SHP77 treated with DMSO at 0.1 percent for 48 hours (cell line): ENCODE measurements around the gene ASB4.
"Not testable (repeated sequence)": the region's sequence is repeated elsewhere in the genome, so short reads cannot be mapped to it uniquely, and the experiment has no call there.

ENCODE experiments used
- DNase-seq: peaks from one replicate; lab custom pipeline; 2025; lab: John Stamatoyannopoulos, UW

The ASB4 gene

DNA sequence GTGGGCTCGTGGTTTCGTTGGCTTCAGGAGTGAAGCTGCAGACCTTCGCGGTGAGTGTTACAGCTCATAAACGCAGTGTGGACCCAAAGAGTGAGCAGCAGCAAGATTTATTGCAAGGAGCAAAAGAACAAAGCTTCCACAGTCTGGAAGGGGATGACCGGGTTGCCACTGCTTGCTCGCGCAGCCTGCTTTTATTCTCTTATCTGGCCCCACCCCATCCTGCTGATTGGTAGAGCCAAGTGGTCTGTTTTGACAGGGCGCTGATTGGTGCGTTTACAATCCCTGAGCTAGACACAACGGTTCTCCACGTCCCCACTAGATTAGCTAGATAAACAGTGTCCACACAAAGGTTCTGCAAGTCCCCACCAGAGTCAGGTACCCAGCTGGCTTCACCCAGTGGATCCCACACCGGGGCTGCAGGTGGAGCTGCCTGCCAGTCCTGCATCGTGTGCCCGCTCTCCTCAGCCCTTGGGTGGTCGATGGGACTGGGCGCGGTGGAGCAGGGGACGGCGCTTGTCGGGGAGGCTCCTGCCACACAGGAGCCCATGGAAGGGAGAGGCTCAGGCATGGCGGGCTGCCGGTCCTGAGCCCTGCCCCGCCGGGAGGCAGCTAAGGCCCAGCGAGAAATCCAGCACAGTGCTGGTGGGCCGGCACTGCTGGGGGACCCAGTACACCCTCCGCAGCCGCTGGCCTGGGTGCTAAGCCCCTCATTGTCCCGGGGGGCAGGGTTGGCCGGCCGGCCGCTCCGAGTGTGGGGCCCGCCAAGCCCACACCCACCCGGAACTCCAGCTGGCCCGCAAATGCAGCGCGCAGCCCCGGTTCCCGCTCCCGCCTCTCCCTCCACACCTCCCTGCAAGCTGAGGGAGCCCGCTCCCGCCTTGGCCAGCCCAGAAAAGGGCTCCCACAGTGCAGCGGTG is 66.5 kb downstream of the ASB4 start:
- DNase-seq: not testable (repeated sequence)

GRCh38 chr7:95553939-95554338 is 68.2 kb downstream of the ASB4 start:
- no peak for DNase-seq

DNA sequence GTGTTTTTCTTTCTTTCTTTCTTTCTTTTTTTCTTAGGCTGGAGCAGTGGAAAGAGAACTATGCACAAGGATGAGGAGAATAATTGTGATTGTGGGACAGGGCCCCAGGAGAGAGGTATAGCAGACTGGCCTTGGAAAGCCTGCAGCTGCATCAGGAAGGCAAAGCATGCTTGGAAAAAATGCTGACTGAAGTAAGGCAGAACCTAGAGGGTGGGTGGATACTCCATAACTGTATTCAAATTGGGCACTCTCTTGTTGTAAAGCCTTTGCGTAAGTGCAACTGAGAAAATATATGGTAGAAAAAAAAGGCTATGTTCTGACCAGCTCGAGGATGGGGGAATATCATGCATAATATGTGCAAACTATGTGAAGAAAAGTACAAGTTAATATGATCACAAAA is 71.0 kb downstream of the ASB4 start:
- no peak for DNase-seq

DNA sequence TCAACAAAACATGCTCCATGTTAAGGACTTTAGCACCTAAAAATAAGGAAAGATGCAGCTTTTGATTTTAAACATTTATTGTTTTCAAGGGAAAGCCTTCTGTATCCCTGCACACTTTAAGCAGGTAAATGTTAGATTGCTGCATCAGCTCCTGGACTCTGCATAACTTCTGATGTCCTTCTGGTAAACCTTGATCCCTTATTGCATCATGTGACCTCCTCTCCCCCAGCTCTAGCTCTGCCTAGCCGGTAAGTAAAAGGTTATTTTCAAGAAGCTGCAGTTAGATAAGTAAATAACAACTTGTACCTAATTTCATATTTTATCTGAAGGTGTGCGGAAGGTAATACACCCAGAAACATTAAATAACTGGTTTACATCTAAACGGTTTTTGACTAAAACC is 73.1 kb downstream of the ASB4 start:
- DNase-seq: no peak

DNA sequence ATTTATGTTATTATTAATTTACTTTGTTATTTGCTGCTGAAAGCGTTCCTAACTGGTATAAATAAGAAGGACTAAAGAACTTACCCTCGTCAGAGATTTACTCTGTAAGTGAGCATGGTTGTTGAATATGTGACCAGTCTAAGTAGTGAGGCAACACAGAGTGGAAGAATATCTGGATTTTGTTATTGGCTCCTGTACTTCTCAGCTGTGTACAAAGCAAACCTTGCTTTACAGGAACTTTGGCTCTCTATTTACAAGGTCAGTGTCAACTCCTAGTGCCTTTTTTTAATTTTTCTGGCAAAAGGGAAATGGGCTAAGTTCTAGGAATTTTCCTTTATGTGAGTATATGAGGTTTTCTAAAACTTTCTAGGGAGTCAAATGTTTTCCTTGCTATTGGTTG is 74.9 kb downstream of the ASB4 start:
- no peak for DNase-seq

DNA sequence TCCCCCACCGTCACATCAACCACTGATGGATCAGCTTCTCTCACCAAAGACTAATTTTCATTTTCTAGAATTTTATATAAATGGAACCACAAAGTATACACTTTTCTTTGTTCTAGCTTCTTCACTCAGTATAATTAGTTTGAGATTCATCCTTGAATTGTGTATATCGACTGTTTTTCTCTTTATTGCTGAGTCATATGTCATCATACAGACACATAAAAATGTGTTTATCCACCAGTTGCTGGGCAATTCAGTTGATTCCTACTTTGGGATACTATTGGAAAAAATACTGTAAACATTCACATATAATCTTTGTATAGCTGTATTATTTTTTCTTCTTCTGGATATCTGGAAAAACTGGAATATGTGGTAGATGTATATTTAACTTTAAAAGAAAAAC is 84.0 kb downstream of the ASB4 start:
- DNase-seq: no peak

- no peak for DNase-seq
Measured at GRCh38 chr7:95577137-95577536, 91.4 kb downstream of the ASB4 start.

DNA sequence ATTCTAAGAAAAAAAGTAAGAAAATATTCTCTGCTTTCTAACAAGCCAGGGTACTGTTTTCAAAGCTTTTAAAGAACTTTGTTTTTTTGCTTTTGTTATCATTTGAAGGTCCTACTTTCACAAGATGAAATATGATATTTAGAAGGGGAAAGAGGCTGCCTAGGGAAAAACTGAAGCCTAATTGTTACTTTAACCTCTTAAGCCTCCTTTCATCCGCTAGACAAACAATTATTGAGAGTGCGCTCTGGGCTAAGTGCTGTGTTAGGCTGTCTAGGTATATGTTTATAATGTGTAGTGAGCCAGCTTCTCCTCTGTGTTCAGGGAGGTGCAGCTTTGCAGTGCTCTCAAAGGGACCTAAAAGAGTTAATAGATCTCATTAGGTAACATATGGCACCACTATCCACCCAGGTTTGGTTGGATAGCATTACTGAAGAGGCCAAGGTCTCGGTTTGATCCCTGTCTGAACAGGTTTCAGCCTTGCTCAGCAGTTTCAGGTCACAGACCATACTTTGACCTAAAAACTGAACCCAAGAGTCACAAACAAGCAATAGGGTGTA is 92.6 kb downstream of the ASB4 start:
- DNase-seq: peak; percentile 31

DNA sequence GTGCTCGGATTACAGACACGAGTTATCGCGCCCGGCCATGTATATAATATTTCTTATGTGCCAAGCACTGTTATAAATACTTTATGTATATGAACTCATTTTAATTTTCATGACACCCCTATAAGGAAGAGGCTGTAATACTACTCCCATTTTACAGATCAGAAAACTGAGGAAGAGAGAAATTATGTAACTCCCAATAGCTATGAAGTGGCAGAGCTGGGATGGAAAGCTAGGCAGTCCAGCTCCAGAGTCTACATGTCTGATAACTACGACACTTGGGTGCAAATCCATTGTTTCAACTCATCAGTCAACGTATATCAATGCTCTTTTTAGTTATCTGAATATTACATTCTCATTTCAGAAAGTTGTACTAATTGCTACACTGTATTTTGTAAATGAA is 93.6 kb downstream of the ASB4 start:
- DNase-seq: no peak

DNA sequence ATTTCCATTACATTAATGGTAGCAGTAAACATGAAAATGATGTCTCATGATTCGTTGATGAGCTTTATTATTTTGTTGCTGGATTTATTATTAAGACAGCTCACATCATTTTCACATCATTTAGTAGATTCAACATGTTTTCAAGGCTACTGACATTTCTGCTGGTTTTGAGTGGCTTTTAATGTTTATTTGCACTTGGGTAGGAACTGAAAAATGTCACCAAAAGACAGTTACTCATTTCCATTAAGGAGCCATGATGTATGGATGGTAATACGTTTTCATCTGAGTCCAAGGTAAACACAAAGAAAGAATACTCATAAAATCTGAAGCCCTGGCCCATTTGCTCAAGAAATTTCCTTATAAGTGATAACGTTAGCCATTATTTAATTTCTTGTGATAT is 95.7 kb downstream of the ASB4 start:
- DNase-seq: no peak

DNA sequence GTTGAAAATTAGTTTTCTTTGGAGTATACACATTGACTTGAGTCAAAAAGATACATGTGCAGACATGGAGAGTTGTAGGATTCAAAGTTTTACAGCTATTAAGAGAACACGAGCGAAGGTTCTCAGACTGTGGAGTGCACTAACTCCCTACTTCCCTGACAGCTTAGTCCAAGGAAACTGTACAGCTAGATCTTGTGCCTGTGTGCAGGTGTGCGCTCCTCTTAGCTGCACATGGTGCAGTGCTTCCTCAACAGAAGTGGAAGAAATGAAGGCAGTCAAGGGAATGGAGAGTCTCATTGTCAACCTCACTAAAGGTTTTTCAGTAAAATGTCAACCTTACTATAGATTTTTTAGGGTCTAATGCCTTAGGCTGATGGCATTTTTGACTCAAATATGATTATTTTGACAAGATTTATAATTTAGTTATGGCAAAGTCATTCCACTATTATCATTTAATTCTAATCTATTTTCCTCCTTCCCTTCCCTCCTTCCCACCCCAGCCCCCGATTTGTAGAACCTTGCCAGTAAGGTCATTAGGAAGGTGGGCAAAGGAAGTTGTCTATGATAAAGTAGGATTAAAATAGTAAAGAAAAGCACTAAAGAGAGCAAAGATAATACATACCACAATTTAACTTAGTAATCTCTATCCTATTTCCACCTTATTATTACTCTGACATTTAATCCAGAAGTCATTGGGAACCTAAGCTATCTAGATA is 97.0 kb downstream of the ASB4 start:
- no peak for DNase-seq

- DNase-seq: no peak
Measured at GRCh38 chr7:95583834-95584621, 98.3 kb downstream of the ASB4 start.

DNA sequence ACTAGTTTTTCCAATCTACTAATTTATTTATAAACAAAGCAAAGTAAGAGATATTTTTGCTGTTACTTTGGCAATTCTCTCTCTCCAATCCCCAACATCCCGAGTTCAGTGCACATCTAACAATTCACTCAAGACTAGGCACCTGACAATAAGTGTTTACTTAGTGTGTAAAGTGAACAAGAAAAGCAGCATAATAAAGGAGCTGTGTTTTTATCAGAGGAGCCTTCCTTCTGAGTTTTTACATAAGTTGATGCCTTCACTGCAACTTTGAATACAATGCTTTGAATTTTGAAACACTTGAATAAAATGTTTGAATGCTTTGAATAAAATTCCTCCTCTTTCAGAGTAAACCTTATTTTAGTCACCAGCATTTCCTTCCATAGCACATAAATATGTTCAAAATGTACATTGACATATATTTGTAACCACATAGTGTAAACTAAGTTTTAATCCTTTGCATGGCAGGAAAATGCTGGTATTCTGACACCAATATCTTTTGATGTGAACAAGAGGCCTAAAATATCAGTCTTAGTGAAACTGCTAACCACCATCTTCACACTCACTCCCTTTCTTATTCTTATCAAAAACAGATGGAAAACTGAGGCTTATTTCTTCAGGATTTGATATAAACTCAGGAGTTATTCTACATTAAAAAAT is 99.2 kb downstream of the ASB4 start:
- no peak for DNase-seq

DNA sequence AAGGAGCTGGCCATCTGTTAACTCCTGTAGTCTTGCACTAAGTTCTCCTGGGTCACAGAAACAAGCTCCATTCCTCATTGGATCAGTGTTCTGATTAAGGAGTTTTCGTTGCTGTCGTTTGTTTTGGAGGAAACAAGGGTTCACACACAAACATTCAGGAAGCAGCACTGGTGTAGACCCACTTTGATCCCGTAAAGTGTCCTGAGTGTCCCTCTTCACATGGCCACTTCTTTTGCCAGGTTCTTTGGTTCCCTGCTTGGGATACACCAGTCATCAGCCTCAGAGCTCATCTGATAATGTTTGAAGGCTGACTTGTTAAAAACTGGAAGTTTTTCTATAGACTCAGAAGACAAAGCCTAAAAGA is 99.7 kb downstream of the ASB4 start:
- no peak for DNase-seq

DNA sequence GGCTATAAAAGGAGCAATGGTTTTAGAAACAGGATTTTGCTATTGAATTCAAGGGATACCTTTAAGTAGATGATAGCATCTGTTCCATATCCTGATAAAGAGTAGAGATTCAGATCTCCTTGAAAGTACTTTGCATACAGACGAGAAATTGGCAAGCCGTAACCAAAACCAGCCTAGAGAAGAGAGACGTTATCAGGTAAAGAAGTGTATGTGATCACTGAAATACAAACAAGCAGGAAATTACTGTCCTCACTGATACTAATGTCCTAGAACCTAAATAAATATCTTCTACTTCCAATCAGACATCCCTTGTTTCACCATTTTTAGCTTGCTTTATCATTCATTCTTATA is 101.2 kb downstream of the ASB4 start:
- DNase-seq: no peak

DNA sequence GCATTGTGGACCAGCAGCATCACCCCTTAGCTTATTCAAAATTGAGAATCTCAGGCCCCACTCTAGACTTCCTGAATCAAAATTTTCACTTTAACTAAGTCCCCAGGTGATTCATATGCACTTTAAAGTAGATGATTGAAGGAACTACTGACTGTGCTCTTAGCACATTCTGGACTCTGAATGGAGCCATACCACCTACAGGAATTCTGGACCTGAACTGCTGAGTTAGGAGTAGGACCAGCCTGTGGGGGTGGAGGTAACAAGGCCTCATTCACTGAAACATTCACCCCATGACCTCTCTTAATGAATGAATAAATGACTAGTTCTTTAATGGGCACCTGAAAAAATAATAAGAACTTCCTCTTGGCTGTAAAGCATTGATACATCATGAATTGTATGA is 103.3 kb downstream of the ASB4 start:
- DNase-seq: no peak

- no peak for DNase-seq
Measured at GRCh38 chr7:95589766-95590165, 104.0 kb downstream of the ASB4 start.
